NCI-H2196 treated with DMSO at 0.1 percent for 48 hours (cell line): ENCODE data around the gene FOXJ1.

ENCODE experiments used
- DNase-seq: peaks from one replicate; lab custom pipeline; 2025; ENCODE audit not compliant: unreplicated experiment; lab: John Stamatoyannopoulos, UW

Gene FOXJ1

GRCh38 chr17:76124582-76125390 lies 16.3 kb downstream of the FOXJ1 start:
- no peak for DNase-seq

- no peak for DNase-seq
Observed at GRCh38 chr17:76123749-76124581, 17.1 kb downstream of the FOXJ1 start.

- DNase-seq, result no peak
Observed at GRCh38 chr17:76123191-76123499, 17.9 kb downstream of the FOXJ1 start.

GRCh38 chr17:76122431-76123190 lies 18.4 kb downstream of the FOXJ1 start:
- DNase-seq, result no peak

GRCh38 chr17:76121932-76122430 lies 19.1 kb downstream of the FOXJ1 start:
- no peak for DNase-seq

GRCh38 chr17:76120658-76121008 lies 20.4 kb downstream of the FOXJ1 start:
- DNase-seq, result no peak

- DNase-seq, result no peak
Observed at GRCh38 chr17:76119409-76120371, 21.4 kb downstream of the FOXJ1 start.

GRCh38 chr17:76115138-76115754 lies 25.8 kb downstream of the FOXJ1 start:
- DNase-seq, result no peak

GRCh38 chr17:76111956-76112355 lies 29.1 kb downstream of the FOXJ1 start:
- DNase-seq, result no peak

GRCh38 chr17:76107509-76107908 lies 33.5 kb downstream of the FOXJ1 start:
- no peak for DNase-seq

GRCh38 chr17:76106703-76107102 lies 34.3 kb downstream of the FOXJ1 start:
- DNase-seq, result no peak

- no peak for DNase-seq
Observed at GRCh38 chr17:76104896-76105231, 36.2 kb downstream of the FOXJ1 start.

- DNase-seq, result no peak
Observed at GRCh38 chr17:76104140-76104895, 36.7 kb downstream of the FOXJ1 start.

- peak; percentile 92 for DNase-seq
Observed at GRCh38 chr17:76103274-76104139, 37.5 kb downstream of the FOXJ1 start, which contains the start of gene EXOC7. TSS of gene EXOC7 (minus strand) at chr17:76103787. CDS start at chr17:76103692, 95 bp downstream.

GRCh38 chr17:76102944-76103273 lies 38.1 kb downstream of the FOXJ1 start:
- no peak for DNase-seq

- no peak for DNase-seq
Observed at GRCh38 chr17:76097716-76098295, 43.2 kb downstream of the FOXJ1 start.

- DNase-seq, result no peak
Observed at GRCh38 chr17:76095943-76096342, 45.1 kb downstream of the FOXJ1 start.

- DNase-seq, result no peak
Observed at GRCh38 chr17:76094046-76094445, 47.0 kb downstream of the FOXJ1 start.
